ENCODE measurements around the gene RNF11.
A peak's percentile ranks its signal among the peaks of the same experiment; 100 is the strongest.
"Not testable (repeated sequence)": the region's sequence is repeated elsewhere in the genome, so short reads cannot be mapped to it uniquely, and the experiment has no call there.

The RNF11 gene, protein sequence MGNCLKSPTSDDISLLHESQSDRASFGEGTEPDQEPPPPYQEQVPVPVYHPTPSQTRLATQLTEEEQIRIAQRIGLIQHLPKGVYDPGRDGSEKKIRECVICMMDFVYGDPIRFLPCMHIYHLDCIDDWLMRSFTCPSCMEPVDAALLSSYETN

DNA sequence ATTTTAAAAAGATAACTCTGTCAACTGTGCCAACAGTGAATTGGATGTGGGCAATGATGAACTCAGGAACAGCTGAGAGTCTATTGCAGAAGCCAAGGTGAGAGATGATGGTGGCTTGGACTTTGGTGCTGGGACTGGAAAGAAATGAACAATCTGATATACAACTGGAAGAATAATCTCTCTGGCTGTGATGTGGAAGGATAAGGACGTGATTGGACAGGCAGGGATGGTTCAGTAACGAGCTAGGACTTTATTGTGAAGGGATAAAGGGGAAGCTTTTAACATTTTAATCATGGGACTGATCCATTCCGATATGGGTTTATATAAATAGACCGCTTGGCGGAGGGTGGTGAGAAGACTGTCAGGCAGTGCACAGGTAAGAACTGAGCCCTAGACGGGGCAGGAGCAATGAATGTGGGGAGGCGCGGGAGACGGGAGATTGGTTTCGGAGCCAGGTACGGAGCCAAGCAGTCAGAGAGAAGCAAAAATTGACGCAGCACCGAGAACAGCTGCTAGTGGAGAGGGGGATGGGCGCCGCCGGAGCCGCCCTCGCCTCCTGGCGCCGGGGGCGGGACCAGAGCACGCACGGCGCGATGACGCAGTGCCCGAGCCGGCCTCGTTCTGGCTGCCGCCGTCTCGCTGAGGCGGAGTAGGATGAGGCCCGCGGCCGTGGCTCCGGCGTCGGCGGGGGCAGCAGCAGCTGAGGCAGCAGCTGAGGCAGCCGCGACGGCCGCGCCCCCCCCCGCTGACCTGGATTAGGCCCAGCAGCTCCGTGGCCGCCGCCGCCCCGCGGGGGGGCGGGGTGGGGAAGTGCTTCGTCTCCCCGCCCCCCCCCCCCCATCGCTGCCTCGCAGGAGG is at the start of gene RNF11:
TSS of gene RNF11 (plus strand) at position 601 of the 858 bp plus-strand sequence. CDS start 484 bp downstream, outside the sequence.
- peak; percentile 85 for DNase-seq (ENCODE audit: low read depth)

DNA sequence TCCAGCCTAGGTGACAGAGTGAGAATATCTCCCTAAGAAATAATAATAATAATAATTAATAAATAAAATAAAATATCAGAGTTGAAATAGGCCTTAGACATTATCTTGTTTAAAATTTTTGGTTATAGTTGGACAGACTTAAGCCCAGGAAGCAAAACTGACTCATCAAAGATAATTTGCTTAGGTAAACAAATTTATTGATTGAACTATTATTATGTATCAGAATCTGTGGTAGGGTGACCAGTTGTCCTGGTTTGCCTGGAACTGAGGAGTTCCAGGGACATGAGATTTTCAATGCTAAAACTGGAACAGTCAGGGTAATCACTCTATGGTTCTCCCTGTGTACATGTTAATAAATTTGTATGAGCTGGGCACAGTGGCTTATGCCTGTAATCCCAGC is 47.8 kb upstream of the RNF11 start:
- DNase-seq (ENCODE audit: low read depth), result no peak

DNA sequence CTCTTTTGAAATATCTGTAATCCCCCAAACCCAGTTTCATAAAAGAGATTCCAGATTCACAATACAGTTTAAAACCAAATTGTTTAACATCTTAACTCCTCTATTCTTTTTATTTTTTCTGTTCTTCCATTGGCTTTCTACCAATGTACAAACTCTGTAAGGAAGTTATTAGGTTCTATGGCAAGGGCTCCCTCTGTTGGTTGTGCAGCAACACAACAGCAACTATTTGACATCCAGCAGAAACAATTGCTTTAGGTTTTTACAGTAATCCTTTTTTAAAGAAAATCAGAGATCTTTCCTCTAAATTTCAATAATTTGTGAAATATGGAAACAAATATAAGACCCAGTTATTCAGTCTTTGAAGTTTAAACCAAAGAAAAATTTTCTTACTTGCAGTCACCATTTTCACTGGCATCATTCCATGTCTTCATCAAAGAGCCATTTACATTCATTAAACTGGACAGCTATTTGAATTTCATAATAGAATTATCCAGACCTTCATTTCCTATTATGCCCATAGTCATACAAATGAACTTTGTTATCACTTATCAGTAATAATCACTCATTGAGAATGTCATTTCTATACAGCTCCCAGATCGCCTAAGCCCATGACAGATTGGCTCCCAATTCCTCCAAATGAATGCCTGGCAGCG is 46.5 kb upstream of the RNF11 start:
- DNase-seq (ENCODE audit: low read depth), result no peak

DNA sequence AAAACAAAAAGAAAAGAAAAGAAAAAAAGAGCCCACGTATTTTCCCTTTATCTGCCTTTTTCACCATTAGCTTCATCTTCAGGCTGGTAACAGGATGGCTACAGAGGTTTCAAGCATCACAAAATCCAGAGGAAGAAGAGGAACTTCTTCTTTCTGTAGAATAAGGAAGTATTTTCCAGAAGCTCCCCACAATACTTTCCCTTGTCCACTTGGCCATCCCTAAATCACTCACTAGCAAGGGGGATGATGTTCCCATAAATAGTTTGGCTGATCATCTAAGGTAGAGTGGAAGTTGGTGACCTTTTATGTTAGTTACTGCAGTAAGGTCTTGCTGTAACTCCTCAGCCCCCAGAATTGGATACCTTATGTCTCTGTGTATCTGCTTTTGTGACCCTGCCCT is 45.1 kb upstream of the RNF11 start:
- no peak for DNase-seq (ENCODE audit: low read depth)

DNA sequence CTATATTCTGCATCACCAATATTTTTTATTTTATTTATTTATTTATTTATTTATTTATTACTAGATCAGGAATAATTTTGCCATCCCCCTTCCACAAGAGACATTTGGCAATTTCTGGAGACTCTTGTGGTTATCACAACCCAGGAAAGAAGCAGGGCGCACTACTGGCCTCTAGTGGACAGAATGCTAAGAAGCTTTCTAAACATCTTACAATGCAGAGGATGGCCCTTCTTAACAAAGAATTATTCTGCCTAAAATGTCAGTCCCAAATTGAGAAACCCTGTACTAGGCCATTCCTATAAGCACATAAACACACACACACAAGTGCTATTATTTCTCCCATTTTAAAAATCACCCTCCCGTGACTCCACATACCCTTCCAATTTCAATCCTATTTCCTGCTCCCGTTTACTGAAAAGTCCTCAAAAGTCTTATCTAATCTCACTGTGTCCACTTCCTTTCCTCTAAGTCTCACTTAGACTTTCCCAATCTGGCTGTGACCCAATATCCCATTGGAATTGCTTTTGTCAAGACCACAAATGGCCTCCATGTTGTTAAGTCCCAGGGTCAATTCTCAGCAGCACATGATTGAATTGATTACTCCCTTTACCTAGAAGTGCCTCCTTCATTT is 43.7 kb upstream of the RNF11 start:
- DNase-seq (ENCODE audit: low read depth), result peak; percentile 28

DNA sequence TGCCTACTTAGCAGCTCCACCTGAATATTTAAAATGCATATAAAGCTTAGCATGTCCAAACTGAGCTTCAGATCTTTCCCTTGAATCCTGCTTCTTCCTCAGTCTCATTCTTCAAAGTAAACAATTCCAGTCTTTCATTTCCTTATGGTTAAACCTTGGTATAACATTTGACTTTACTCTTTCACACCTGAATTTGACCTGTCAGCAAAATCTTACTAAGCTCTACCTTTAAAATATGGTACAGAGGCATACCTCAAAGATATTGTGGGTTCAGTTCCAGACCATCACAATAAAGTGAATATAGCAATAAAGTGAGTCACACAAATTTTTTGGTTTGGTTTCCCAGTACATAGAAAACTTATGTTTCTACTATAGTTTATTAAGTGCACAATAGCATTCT is 42.5 kb upstream of the RNF11 start:
- no peak for DNase-seq (ENCODE audit: low read depth)

DNA sequence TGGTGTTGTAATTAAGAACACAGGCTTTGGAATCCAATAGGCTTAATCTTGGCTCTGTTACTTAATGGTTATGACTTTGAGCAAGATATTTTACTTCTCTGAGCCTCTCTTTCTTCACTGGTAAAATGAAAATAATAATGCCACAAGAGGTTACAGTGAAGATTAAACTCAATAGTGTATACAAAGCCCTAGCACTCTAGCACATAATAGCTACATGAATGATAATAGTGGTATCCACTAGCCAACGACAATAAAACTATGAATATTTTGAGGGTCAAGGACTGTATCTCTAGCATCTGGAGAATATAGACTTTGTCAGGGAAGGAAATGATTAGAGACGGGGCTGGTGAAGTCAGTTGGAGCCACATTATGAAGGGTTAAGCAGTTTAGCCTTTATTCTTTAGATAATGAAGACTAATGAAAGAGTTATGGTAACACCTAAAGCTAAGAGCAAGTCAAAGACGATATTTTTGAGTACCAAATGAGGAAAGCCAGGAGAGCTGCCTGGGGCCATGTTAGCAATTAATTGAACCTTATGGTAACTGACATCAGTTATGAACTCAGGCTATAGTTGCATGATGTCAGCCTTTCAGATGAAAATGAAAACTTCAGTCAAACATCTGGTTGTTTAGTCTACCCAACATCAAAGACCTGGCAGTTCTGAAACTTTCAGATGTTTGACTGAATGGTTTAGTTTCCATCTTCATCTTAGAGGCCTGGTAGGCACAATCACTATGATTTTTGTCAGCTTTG is 32.8 kb upstream of the RNF11 start:
- DNase-seq (ENCODE audit: low read depth), result no peak

DNA sequence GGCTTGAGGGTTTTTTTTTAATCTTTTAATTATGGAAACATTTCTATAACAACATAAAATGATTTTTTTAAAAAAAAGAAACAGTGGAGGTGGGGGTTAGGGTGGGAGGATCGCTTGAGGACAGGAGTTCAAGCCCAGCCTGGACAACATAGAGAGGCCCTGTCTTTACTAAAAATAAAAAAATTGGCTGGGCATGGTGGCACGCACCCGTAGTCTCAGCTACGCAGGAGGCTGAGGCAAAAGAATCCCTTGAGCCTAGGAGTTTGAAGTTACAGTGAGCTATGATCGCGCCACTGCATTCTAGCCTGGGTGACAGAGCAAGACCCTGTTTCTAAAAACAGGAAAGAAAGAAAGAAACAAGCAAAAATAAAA is 32.2 kb upstream of the RNF11 start:
- no peak for DNase-seq (ENCODE audit: low read depth)

DNA sequence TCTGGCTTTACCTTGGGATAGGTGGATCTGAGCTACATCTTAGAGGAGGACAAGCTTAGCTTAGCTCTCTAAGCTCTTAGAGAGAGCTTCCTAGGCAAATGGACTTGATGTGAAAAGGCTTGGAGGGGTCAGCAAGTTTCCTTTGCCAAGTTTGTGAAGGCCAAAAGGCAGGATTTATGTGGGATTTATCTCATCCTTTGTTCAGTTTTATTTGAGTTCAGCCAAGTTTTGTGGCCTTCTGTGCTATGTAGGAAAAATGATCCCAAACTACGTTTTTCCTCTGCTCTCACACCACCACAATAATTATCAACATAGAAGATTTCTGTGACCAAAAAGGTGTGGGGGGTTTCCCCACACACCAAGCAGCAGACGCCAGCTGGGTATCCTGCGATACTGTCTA is 26.0 kb upstream of the RNF11 start:
- DNase-seq (ENCODE audit: low read depth), result no peak

DNA sequence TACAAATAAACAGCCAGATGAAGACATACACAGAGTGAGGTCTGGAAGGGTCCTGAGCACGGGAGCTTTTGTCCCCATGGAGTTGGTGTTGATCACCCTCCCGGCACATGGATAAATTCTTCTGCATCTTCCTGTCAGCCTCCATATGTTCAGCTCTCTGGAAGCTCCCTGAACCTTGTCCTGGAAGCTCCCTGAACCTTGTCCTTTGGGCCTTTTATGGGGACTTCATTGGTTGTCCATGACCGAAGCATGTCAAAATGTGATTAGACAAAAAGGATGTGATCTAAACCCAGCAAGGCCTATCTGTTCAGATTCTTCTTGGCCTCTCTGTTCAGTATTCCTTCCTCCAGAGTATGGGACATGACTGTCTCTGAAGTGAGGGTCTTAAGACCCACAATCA is 25.4 kb upstream of the RNF11 start:
- DNase-seq (ENCODE audit: low read depth), result no peak

DNA sequence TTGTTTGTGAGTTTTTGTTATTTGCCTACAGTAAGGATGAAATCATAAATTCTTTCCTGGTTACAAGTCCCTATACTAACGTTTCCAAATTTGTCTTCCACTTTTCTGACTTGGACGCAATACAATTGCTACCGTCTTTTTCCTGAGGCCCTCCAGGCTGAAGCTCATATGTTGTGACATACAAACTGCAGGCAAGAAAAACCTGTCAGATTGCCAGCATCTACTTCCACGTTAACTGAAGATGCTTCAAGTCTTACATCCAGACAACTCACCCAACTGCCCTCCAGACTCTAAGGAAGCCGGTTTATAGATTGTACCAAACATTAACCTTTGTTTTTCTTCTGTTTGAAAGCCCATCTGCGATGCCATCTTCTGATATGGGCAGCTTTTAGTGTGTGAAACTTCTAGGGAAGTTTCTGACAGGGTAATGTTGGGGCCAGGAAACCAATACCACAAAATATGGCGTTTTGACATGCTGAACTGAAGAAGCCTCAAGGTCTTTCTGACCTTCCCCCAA is 21.4 kb upstream of the RNF11 start:
- DNase-seq (ENCODE audit: low read depth), result no peak

DNA sequence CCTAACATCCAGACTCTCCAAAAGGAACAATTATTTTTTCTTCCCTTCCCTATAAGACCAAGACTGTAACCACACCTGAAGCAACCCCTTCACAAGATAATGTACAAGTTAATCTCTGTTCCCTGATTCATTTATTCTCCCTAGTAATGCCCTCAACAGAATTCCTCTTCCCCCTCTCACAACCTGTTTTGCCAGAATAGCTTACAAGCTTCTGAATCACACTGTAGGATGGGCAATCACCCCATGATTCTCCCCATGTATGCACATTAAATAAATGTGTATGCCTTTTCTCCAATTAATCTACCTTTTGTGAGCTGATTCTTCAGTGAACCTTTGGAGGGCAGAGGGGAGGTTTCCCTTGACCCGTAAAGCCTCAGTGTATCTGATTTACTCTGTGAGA is 20.9 kb upstream of the RNF11 start:
- no peak for DNase-seq (ENCODE audit: low read depth)

DNA sequence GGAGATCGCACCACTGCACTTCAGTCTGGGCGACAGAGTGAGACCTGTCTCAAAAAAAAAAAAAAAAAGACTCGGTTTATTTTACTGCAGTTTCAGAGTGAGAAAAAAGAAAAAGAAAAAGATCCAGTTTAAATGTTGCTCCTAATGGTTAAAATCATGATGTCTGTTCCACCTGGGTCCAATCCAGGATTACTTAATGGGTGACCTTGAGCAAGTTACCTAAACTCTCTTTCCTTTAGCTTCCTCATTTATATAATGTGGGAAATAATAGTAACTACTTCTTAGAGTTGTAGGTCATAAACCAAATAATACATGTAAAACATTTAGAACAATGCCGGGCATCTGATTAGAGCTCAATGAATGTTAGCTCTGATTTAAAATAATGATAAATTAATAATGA is 19.4 kb upstream of the RNF11 start:
- no peak for DNase-seq (ENCODE audit: low read depth)

DNA sequence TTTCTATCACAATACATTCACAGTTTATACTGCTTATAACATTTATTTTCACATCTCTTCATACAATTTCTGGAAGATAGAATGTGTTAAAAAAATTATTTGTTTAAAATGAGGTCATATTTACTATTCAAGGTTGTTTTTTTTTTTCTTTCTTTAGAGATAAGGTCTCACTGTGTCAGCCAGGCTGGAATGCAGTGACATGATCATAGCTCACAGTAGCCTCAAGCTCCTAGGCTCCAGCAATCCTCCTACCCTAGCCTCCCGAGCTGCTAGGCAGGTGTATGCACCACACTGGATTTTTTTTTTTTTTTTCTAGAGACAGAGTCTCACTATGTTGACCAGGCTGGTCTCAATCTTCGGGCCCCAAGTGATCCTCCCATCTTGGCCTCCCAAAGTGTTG is 19.0 kb upstream of the RNF11 start:
- no peak for DNase-seq (ENCODE audit: low read depth)

DNA sequence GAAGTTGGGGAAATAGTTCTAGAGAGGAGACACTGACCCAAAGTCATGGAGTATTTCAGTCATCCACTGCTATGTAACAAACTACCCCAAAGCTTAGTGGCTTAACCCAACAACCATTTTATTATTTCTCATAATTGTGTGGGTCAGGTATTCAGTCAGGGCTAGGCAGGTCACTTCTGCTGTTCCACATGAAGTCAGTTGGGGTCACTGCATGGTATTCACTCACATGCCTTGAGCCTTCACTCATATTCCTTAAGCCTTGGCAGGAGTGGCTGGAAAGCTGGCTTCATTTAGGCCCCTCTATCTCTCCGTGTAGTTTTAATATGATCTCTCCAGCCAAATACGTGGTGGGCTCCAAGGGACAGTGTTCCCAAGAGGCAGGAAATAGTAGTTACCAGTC is 17.5 kb upstream of the RNF11 start:
- no peak for DNase-seq (ENCODE audit: low read depth)

DNA sequence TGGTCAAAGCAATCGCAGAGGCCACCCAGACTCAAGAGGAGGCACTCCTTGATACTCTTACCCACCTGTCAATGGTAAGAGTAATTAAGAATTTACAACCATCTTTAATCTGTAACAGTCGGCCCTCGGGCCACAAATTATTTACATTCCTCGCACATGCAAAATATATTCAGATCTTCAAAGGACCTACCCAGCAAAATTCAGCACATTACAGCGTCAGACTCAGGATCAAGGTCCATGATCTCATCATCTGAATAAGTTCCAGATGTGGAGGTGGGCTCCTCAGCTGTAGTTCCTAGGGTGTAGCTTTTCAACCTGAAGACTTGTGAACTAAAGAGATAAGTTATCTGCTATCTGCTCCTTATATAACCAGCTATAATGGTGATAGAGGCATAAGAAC is 17.1 kb upstream of the RNF11 start:
- no peak for DNase-seq (ENCODE audit: low read depth)

DNA sequence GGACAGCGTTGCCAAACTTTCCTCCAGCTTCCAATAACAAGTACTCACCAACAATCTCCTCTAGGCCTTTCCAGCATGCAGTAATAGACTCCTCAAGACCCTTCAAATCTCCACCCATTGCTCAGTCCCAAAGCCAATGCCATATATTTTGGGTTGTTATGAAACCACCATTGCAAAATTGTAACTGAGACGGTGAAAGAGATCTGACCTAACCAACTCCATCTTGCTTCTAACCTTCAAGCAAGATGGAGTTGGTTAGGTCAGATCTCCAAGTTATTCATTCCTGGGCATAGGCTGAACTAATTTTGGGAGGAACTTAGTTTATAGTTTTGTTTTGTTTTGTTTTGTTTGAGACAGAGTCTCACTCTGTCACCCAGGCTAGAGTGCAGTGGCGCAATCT is 14.5 kb upstream of the RNF11 start:
- not testable (repeated sequence) for DNase-seq (ENCODE audit: low read depth)

DNA sequence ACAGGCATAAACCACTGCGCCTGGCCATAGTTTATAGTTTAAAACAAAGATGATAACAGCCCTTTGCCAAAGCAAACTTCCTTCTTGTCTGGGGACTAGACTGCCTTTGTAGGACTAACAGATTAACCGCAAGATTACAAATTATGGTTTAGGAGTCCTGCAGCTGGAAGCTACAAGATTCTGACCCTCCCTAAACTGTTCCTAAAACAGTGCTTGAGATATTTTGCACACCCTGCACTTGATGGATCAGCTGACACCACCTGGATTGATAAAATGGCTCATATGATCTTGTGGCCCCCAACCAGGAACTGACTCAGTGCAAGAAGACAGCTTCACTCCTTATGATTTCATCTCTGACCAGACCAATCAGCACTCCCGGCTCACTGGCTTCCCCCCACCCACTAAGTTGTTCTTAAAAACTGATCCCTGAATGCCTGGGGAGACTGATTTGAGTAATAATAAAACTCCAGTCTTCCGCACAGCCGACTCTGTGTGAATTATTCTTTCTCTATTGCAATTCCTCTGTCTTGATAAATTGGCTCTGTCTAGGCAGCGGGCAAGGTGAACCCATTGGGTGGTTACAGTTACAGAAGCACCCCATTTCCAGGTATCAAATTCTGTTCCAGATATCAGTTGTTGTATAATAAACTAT is 13.8 kb upstream of the RNF11 start:
- no peak for DNase-seq (ENCODE audit: low read depth)

DNA sequence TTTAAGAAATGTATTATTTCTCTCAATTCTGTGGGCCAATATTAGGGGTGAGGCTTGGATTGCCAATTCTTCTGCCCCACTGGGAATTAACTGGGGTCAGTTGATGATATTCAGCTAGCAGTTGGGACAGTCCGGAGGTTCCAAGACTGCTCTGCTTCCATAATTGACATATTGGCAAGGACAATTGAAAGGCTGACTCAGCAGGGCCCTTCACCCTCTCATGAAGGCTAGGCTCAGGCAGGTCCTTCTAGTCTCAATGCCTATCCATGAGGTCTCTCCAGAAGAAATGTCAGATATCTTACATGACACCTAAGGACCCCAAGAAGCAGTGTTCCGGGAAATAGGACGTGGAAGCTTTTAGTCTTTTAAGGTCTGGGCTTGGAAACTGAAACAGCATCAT is 13.3 kb upstream of the RNF11 start:
- DNase-seq (ENCODE audit: low read depth), result no peak

DNA sequence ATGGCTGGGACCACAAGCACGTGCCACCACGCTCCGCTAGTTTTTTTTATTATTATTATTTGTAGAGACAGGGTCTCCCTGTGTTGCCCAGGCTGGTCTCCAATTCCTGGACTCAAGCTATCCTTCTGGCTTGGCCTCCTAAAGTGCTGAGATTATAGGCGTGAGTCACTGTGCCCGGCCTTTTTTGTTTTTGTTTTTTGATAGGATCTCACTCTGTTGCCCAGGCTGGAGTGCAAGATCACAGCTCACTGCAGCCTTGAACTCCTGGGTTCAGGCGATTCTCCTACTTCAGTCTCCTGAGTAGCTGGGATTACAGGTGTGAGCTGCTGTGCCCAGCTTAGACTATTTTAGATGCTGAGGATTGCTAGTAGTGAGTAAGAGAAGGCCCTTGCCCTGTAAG is 11.8 kb upstream of the RNF11 start:
- DNase-seq (ENCODE audit: low read depth), result no peak

DNA sequence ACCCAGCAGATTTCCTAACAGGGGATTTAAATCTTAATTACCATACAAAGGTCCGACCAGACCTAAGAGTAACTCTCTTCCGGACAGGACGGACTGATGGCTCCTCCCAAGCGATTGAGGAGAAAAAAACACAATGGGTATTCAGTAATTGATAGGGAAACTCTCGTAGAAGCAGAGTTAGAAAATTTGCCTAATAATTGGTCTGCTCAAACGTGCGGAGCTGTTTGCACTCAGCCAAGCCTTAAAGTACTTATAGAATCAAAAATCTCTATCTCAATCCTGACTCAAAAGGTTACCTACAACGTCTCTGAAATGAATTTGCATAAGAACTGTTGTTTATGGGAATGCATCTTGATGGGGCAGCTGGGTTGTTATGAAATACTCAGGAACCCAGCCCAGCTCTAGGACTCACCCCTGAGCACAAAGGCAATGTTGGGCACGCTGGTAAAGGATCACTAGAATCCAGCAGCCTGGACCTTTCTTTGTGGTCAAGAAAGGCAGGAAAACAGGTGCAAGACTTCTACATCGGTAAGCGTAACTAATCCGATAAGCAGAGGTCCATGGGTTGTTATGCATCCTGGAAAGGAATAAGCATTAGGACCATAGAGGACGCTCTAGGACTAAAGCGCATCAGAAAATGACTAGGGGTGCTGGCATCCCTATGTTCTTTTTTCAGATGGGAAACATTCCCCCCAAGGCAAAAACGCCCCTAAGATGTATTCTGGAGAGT is 8.7 kb upstream of the RNF11 start:
- not testable (repeated sequence) for DNase-seq (ENCODE audit: low read depth)

All from stimulated activated CD8-positive, alpha-beta memory T cell treated with anti-CD3 and anti-CD28 coated beads, Interleukin-4, amount 100 ng/mL, for 24 hours (primary cell).